Breast epithelium (tissue), 4 donors: ENCODE measurements around the gene GAN. TPM values are rescaled to one million over a fixed set of nuclear protein-coding genes. Genes with fewer than 3 reads are reported as not detected.
"Not testable (repeated sequence)": the region's sequence is repeated elsewhere in the genome, so short reads cannot be mapped to it uniquely, and the experiment has no call there.

Experiments
- DNase-seq, 2 donors: peaks; one replicate each; pipeline ENCODE4 v3.0.0-alpha.2; 2019; ENCODE audit warnings: low spot score in 2 of 2
- H3K27ac ChIP-seq, 2 donors: fragments of 200-600 bp; sonication (generic) in 1 of 2; one replicate each; pipeline ENCODE4 v1.5.1; 2016 to 2019; ENCODE audit warnings: mild to moderate bottlenecking in 1 of 2
- H3K27me3 ChIP-seq, 2 donors: fragments of 200-600 bp; sonication (generic) in 1 of 2; one replicate each; pipeline versions ENCODE4 v1.5.1 to v1.6.0; 2017 to 2019; ENCODE audit warnings: control low read depth in 1 of 2, mild to moderate bottlenecking in 1 of 2
- H3K36me3 ChIP-seq: fragments of 200-600 bp; one replicate; pipeline ENCODE4 v1.5.1; 2019
- H3K4me1 ChIP-seq, 2 donors: fragments of 200-600 bp; sonication (generic); one replicate each; pipeline ENCODE4 v1.5.1; 2016 to 2019; ENCODE audit warnings: control low read depth in 1 of 2
- H3K4me3 ChIP-seq, 3 donors: fragments of 200-600 bp; sonication (generic); 1 replicate in 2 of 3; 2 replicates in 1 of 3; pipeline ENCODE4 v1.5.1; 2016 to 2019; ENCODE audit warnings: mild to moderate bottlenecking in 3 of 3, moderate library complexity in 2 of 3
- H3K9me3 ChIP-seq, 2 donors: fragments of 200-600 bp; sonication (generic) in 1 of 2; one replicate each; pipeline ENCODE4 v1.5.1; 2016 to 2019; ENCODE audit warnings: control low read depth in 1 of 2
- POLR2A ChIP-seq: fragments of 450-650 bp; IDR thresholded peaks from one replicate; pipeline ENCODE4 v1.6.1; 2016; ENCODE audit warnings: antibody characterized with exemption, mild to moderate bottlenecking, moderate library complexity
- POLR2AphosphoS5 ChIP-seq, 3 donors: sonication (generic); formaldehyde crosslinking; IDR thresholded peaks; one replicate each; pipeline ENCODE4 v1.6.1; 2017; ENCODE audit warnings: antibody characterized with exemption in 3 of 3
- intact Hi-C: fragments of 100-400 bp; cut with DNase I; formaldehyde crosslinking; loops from one replicate; pipeline ENCODE4 v1.15.1; 2023; ENCODE audit warnings: low total_unique reads
- total RNA-seq, 3 donors: library from RNA; depleted of rRNA; stranded (reverse); fragments of >200 nt; gene quantifications; one replicate each; pipeline ENCODE4 v1.1.0, GENCODE V29; 2016
- TF ChIP-seq, protein P1 (sequence below), 3 donors: fragments of 450-650 bp; IDR thresholded peaks; one replicate each; pipeline ENCODE4 v1.5.1; 2016 to 2017; ENCODE audit warnings: antibody characterized with exemption in 3 of 3, mild to moderate bottlenecking in 3 of 3, moderate library complexity in 3 of 3

Gene GAN
- total RNA-seq, 3 donors from 2014 or later = 7.5 to 15.7 (median 10.8) TPM

DNA sequence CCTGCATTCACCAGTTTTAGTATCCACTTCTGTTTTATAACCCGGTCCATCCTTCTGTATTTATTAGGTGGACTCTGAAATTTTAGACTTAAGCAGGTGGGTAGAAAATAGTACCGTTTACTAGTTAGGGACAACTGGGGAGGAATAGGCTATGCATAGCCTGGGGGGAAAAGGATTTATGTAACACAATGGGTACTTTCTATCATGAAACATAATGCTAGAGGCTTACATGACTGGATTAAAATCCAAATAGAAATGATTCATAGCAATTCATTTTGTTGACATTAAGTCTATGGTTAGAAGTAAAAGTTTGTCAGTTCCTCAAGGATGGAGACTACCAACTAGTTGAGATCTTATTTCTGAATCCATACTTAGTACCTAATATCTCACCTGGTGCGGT is 18.6 kb downstream of the GAN start:
- Histone ChIP-seq H3K4me1 (no peaks in the 10 kb centered on the region), H3K27ac (no peak overlapping the region), H3K4me3 (no peak overlapping the region), H3K36me3 (no peaks in the 10 kb centered on the region), H3K9me3 (no peaks in the 10 kb centered on the region), H3K27me3 (no peaks in the 10 kb centered on the region)
- DNase-seq = no peak
- TF ChIP-seq, protein P1, sequence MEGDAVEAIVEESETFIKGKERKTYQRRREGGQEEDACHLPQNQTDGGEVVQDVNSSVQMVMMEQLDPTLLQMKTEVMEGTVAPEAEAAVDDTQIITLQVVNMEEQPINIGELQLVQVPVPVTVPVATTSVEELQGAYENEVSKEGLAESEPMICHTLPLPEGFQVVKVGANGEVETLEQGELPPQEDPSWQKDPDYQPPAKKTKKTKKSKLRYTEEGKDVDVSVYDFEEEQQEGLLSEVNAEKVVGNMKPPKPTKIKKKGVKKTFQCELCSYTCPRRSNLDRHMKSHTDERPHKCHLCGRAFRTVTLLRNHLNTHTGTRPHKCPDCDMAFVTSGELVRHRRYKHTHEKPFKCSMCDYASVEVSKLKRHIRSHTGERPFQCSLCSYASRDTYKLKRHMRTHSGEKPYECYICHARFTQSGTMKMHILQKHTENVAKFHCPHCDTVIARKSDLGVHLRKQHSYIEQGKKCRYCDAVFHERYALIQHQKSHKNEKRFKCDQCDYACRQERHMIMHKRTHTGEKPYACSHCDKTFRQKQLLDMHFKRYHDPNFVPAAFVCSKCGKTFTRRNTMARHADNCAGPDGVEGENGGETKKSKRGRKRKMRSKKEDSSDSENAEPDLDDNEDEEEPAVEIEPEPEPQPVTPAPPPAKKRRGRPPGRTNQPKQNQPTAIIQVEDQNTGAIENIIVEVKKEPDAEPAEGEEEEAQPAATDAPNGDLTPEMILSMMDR (IDR thresholded peaks at IDR 0.05) = no peak
- TF ChIP-seq POLR2A (no peak), POLR2AphosphoS5 (IDR thresholded peaks at IDR 0.05) (no peak)
- intact Hi-C loops = no loop called here

DNA sequence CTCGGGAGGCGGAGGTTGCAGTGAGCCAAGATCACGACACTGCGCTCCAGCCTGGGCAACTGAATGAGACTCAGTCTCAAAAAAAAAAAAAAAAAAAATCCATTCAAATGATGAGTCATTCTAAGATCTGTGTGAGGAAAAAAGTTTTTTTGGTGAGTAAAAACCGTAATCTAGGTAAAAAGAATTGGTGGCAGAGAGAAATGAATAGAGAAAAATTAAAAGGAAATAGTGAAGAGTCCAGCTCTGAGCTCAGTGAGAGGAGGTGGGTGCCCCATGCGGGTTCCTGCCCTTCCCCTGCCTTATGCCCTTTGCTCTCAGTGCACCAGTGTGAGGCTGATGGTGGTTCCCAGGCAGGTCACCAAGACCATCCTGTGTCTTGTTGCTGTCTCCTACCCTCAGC is 20.9 kb downstream of the GAN start:
- TF ChIP-seq POLR2A = no peak
- no peak for TF ChIP-seq POLR2AphosphoS5 (IDR thresholded peaks at IDR 0.05)
- TF ChIP-seq, protein P1 (IDR thresholded peaks at IDR 0.05) = no peak
- Histone ChIP-seq H3K9me3 (no peaks in the 10 kb centered on the region), H3K27me3 (no peaks in the 10 kb centered on the region)

DNA sequence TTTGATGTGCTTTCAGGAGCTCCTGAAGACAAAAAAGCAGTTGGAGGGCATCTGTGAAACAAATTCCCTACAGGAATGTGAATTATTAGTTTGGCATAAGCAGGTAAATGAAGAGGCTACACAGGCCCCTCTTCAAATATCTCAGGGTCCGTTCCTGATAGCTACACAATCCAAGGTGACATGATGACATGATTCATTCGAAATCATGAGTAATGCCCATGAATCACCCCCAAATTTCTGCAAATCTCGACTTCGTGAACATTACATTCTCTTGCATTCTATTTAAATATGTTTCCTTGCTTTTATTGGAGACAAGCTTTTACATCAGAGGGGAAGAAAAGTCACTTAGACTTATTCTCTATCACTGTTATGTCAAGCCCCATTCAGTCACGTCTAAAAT is 22.3 kb downstream of the GAN start:
- Histone ChIP-seq H3K27ac (no peak overlapping the region), H3K36me3 (no peaks in the 10 kb centered on the region), H3K4me3 (no peak overlapping the region), H3K27me3 (no peaks in the 10 kb centered on the region), H3K9me3 (no peaks in the 10 kb centered on the region), H3K4me1 (no peaks in the 10 kb centered on the region)
- intact Hi-C loops = no loop called here
- no peak for DNase-seq
- TF ChIP-seq, protein P1 (IDR thresholded peaks at IDR 0.05) = no peak
- TF ChIP-seq POLR2A (no peak), POLR2AphosphoS5 (IDR thresholded peaks at IDR 0.05) (no peak)

More for the DNA sequence above, 20.9 kb downstream of the GAN start:
- no peak for DNase-seq
- no peak overlapping the region for H3K27ac ChIP-seq
- no peaks in the 10 kb centered on the region for H3K4me1 ChIP-seq
- H3K4me3 ChIP-seq = no peak overlapping the region
- intact Hi-C loops = no loop called here
- H3K36me3 ChIP-seq = no peaks in the 10 kb centered on the region

GRCh38 chr16:81345172-81345571 is 30.4 kb downstream of the GAN start:
- not testable (repeated sequence) for DNase-seq, H3K27me3 ChIP-seq, H3K4me3 ChIP-seq, H3K27ac ChIP-seq, H3K36me3 ChIP-seq, H3K4me1 ChIP-seq
- peaks cover 17 to 25% of the 10 kb centered on the region in 2 donors for H3K9me3 ChIP-seq
- intact Hi-C loops = loop anchor here (10.0 kb wide), 1 partner anchor 700 kb away; no protein-coding TSS in a partner anchor

- H3K4me3 ChIP-seq = no peak overlapping the region
- no peaks in the 10 kb centered on the region for H3K36me3 ChIP-seq
- TF ChIP-seq, protein P1 (IDR thresholded peaks at IDR 0.05) = no peak
- TF ChIP-seq POLR2AphosphoS5 (IDR thresholded peaks at IDR 0.05) (no peak), POLR2A (no peak)
- no peak overlapping the region for H3K27ac ChIP-seq
- intact Hi-C loops = loop anchor here (10.0 kb wide), 1 partner anchor 703 kb away; no protein-coding TSS in a partner anchor
- H3K4me1 ChIP-seq = no peaks in the 10 kb centered on the region
- peaks cover 17 to 25% of the 10 kb centered on the region in 2 donors for H3K9me3 ChIP-seq
- no peaks in the 10 kb centered on the region for H3K27me3 ChIP-seq
- no peak for DNase-seq
These were observed 32.7 kb downstream of the GAN start for GRCh38 chr16:81347425-81347824.
